HL-60/S4 treated with retinoic acid at 250 ng/mL for 4 days and 3 days (cell line): Measurements from ENCODE around the gene BCO2.
"Not testable (repeated sequence)": the region's sequence is repeated elsewhere in the genome, so short reads cannot be mapped to it uniquely, and the experiment has no call there.

Experiments
- in situ Hi-C: fragments of 300-500 bp; cut with MboI; formaldehyde crosslinking; loops from 2 replicates; pipeline ENCODE4 v1.7.0; 2022; ENCODE audit warnings: low sequenced_read_pairs

BCO2 gene

GRCh38 chr11:112166562-112166961, 8.8 kb upstream of the BCO2 start:
- in situ Hi-C loops: no loop called here

DNA sequence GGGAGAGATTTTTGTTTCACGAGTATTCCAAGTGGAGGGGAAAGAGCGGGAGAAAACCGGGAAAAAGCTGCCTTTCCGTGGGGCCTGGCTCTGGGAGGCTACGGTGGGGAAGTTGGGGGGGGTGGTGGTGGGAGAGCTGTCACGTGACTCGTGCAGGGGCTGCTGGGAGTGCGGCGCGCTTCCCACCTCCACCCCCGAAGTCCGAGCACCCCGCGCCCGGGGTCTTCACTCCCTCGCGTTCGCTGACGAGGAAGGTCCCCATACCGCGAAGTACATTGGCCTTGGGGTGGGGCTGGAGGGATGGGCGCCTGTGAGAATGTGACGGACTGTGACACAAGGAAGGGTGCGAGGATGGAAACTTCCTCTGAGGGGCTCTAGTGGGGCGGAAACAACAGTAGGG, 8.2 kb upstream of the BCO2 start, which contains the start of gene TEX12:
TEX12 (plus strand) TSS at position 228 of the 400 bp plus-strand sequence. CDS start 1,897 bp downstream, outside the sequence.
- in situ Hi-C loops: no loop called here

DNA sequence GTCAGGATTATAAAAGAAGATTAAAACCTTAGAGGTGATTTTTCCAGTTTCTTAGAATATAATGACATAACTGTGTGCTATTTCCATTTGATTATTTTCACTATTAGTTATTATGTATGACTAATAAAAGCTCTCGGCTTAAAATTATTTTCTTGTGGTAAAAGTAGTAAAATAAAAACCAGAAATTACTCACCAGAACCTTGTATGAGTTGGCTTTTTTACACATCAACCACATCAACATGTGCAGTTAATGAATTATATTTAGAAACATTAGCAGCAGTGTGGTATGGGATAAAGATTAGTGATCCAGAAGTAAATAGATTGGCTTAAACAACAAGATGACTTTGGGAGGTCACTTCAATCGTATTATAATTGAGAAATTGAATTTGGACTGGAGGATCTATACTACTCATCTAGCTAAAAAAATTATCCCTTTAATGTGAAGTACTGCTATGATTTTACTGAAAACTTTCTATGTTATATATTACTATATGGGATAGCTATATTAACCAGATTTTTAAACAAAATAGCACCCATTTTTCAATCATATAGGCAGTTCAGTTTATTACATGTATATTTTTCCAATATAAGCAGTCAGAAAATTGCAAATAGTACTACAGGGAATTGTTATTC, 2.8 kb upstream of the BCO2 start:
- in situ Hi-C loops: no loop called here

- in situ Hi-C loops: no loop called here
Measured at GRCh38 chr11:112173152-112173551, 2.2 kb upstream of the BCO2 start.

GRCh38 chr11:112175599-112175952, 264 bp downstream of the BCO2 start:
- in situ Hi-C loops: no loop called here

GRCh38 chr11:112176077-112176476, 765 bp downstream of the BCO2 start:
- in situ Hi-C loops: no loop called here

GRCh38 chr11:112177589-112177988, 2.3 kb downstream of the BCO2 start:
- in situ Hi-C loops: no loop called here

- in situ Hi-C loops: no loop called here
Measured at GRCh38 chr11:112178428-112178827, 3.1 kb downstream of the BCO2 start.

GRCh38 chr11:112178936-112179335, 3.6 kb downstream of the BCO2 start:
- in situ Hi-C loops: no loop called here

DNA sequence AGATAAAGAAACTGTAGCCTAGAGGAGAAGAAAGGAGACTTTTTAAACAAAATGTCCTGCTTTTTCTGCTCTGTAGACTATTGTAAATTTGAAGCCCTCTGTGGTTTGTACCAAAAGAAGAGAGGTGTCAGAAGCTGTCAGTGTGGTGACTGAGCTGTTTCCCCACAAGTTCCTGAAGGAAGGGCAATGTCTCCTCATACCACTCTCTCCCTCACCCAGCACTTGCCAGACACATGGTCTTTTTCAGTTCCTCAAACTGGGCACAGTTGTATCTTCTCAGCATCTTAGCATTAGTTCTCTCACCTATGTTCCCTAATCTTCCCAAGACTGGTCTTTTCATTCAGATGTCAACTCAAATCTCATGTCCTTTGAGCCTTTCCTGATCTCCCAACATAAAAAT, 4.3 kb downstream of the BCO2 start:
- in situ Hi-C loops: no loop called here

DNA sequence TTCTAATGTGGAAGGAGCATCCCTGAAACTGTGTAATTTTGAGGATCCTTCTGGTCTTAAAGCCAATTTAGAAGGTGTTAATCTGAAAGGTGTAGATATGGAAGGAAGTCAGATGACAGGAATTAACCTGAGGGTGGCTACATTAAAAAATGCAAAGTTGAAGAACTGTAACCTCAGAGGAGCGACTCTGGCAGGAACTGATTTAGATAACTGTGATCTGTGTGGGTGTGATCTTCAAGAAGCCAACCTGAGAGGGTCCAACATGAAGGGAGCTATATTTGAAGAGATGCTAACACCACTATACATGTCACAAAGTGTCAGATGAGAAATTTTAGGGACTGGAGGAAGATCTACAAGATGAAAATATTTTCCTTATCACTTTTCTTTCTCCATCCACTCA, 7.6 kb downstream of the BCO2 start:
- in situ Hi-C loops: no loop called here

DNA sequence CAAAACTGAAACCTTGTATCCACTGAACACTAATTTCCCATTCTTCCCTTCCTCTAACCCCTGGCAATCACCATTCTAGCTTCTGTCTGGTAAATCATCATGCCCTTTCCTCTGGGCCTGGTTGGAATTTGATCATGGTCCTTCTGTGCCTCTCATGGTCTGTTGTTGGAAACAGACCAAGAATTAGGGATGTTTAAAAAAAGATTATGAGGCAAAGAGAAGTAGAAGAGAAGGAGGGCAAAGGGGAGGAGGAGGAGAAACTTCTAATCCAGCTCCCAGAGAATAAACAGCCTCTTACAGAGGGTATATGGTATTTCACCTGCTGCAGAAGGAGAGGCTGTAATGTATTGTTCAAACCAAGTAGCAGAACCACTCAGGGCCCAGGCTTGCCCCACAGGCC, 10.6 kb downstream of the BCO2 start:
- in situ Hi-C loops: no loop called here

DNA sequence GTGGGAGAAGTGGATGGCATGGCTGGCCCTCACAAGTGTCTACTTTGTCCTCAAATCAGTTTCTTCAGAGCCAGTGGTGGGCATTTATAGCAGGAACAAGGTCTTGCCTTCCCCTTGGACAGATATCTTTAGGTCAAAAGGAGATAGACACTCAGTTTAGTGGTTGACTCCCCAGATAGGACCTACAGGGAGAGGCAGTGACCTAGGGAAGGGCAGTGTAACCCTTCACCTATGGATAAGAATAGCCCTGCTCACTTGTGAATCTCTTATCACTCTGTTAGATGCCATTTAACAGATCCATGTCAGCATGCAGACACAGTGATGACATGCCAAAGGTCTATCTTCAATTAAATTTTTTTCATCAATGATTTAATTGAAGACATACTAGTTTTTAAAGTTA, 11.0 kb downstream of the BCO2 start:
- in situ Hi-C loops: no loop called here

GRCh38 chr11:112195113-112195512, 19.8 kb downstream of the BCO2 start:
- in situ Hi-C loops: not testable (repeated sequence)

DNA sequence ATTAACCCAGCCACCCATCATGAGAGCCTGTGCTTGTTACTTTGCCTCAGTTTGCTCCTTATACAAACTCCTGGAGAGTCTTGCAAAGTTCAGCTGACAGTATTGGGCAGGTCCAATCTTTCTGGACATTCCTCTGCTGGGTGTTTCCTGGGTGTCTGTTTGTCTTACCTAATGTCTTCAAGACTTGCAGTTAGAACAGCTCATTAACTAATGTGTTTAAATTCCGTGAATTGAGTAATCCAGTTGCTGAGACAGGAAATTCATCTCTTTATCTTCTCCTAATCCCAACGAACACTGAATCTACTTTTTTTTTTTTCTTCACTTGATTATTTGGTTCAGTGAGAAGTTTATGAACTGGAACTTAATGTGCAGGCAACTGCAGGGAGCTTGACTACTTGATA, 20.6 kb downstream of the BCO2 start:
- in situ Hi-C loops: no loop called here

GRCh38 chr11:112196519-112197087, 21.3 kb downstream of the BCO2 start:
- in situ Hi-C loops: no loop called here

DNA sequence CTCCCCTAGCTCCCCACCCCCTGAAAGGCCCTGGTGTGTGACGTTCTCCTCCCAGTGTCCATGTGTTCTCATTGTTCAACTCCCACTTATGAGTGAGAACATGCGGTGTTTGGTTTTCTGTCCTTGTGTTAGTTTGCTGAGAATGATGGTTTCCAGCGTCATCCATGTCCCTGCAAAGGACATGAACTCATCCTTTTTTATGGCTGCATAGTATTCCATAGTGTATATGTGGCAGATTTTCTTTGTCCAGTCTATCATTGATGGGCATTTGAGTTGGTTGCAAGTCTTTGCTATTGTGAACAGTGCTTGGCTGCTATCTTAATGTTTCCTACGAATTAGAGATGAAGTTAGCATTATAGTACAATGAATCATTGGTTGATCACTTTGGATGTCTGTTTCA, 23.8 kb downstream of the BCO2 start:
- in situ Hi-C loops: not testable (repeated sequence)

DNA sequence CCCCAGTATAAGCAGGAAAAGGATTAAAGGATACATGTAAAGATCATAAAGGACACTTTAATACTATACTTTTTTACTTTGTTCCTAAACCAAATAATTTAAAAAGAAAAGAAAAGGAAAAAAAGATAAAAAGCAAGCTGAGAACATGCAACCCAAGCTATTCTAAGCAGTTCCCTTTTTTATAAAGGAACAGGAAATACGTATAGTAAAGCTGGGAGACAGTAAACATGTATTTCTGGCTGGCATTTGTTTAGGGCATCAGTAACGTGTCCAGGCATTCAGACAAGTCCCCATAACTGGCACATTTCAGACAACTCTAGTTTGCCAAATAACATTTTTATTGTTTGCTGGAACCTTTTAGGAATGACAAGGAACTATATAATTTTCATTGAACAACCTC, 24.9 kb downstream of the BCO2 start:
- in situ Hi-C loops: loop anchor here (25.0 kb wide), 1 partner anchor 1087 kb away; no protein-coding TSS in a partner anchor

DNA sequence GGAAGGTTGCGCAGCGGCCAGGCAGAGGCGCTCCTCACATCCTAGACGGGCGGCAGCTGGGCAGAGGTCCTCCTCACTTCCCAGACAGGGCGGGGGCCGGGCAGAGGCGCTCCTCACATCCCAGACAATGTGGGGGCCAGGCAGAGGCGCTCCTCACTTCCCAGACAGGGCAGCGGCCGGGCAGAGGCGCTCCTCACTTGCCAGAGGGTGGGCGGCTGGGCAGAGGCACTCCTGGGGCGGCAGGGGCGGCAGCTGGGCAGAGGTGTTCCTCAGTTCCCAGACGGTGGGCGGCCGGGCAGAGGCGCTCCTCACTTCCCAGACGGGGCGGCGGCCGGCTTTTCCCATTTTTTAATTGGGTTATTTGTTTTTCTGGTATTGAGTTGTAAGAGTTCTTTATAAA, 30.8 kb downstream of the BCO2 start:
- in situ Hi-C loops: loop anchor here (25.0 kb wide), 1 partner anchor 1081 kb away; no protein-coding TSS in a partner anchor

GRCh38 chr11:112210890-112211289, 35.6 kb downstream of the BCO2 start:
- in situ Hi-C loops: loop anchor here (25.0 kb wide), 1 partner anchor 1076 kb away; no protein-coding TSS in a partner anchor

GRCh38 chr11:112211536-112211935, 36.2 kb downstream of the BCO2 start:
- in situ Hi-C loops: loop anchor here (25.0 kb wide), 1 partner anchor 1076 kb away; no protein-coding TSS in a partner anchor

GRCh38 chr11:112212290-112212689, 37.0 kb downstream of the BCO2 start:
- in situ Hi-C loops: loop anchor here (25.0 kb wide), 1 partner anchor 1075 kb away; no protein-coding TSS in a partner anchor
